Erythroblast (primary cell): Measurements from ENCODE around the gene C17orf67.

ENCODE experiments used
- GATA1 ChIP-seq: IDR thresholded peaks from 2 replicates; pipeline ENCODE4 v1.6.1; 2011; ENCODE audit warnings: low read depth, mild to moderate bottlenecking, control low read depth, low read length, moderate library complexity
- POLR2A ChIP-seq: IDR thresholded peaks from 2 replicates; pipeline ENCODE4 v1.6.1; 2011; ENCODE audit warnings: mild to moderate bottlenecking, low read length

- TF ChIP-seq POLR2A (no peak), GATA1 (no peak)
Measured at GRCh38 chr17:56742601-56743000, 91.1 kb downstream of the C17orf67 start.
